K562 (cell line): ENCODE results near the gene TOR3A. TPM values are rescaled to one million over a fixed set of nuclear protein-coding genes. Genes with fewer than 3 reads are reported as not detected.

ENCODE experiments used
- COPS2 ChIP-seq: fragments of 450-650 bp; conservative IDR thresholded peaks from 2 replicates; pipeline ENCODE4 v1.6.1; 2016; ENCODE audit warnings: mild to moderate bottlenecking, moderate library complexity
- ESRRA ChIP-seq: fragments of 450-650 bp; IDR thresholded peaks from 2 replicates; pipeline ENCODE4 v1.6.1; 2014; ENCODE audit warnings: low read depth, mild to moderate bottlenecking, moderate library complexity, borderline replicate concordance
- FOXK1 ChIP-seq: sonication (generic); formaldehyde crosslinking; IDR thresholded peaks from 2 replicates; pipeline ENCODE4 v1.8.0; 2022; ENCODE audit warnings: missing genetic modification reagents, mild to moderate bottlenecking, borderline replicate concordance
- HDAC1 ChIP-seq, 2 experiments: fragments of 450-650 bp; IDR thresholded peaks; 2 replicates each; pipeline ENCODE4 v1.6.1; 2016 to 2017; ENCODE audit warnings: inconsistent platforms in 1 of 2, mild to moderate bottlenecking in 1 of 2, moderate library complexity in 1 of 2
- NCOR1 ChIP-seq: fragments of 450-650 bp; IDR thresholded peaks from 2 replicates; pipeline ENCODE4 v1.6.1; 2016; ENCODE audit warnings: mild to moderate bottlenecking, moderate library complexity
- PHF20 ChIP-seq: fragments of 450-650 bp; IDR thresholded peaks from 2 replicates; pipeline ENCODE4 v1.6.1; 2018; ENCODE audit not compliant: partially characterized antibody
- PTRF ChIP-seq: fragments of 450-650 bp; IDR thresholded peaks from 2 replicates; pipeline ENCODE4 v1.6.1; 2016; ENCODE audit warnings: mild to moderate bottlenecking, missing genetic modification characterization, missing compliant biosample characterization
- YY1 ChIP-seq, 3 experiments: IDR thresholded peaks; 2 replicates each; pipeline ENCODE4 v1.6.1; 2011; ENCODE audit warnings: low read length in 2 of 3, mild to moderate bottlenecking in 2 of 3, moderate library complexity in 2 of 3, borderline replicate concordance in 1 of 3, control low read depth in 1 of 3, low read depth in 1 of 3; ENCODE audit not compliant: insufficient read depth in 3 of 3, insufficient replicate concordance in 2 of 3, control insufficient read depth in 1 of 3, insufficient read length in 1 of 3; ENCODE audit errors: extremely low read depth in 1 of 3
- polyA plus RNA-seq, 8 experiments: library from polyadenylated mRNA; depleted of rRNA in 4 of 8; stranded (reverse) in 5 of 8; unstranded in 3 of 8; fragments of >200 nt; fragmentation: Nextera tagmentation in 2 of 8; fragmentation: Illumina TruSeq in 1 of 8; extraction: Ambion mirVana in 2 of 8; extraction: Trizol in 1 of 8; gene quantifications; 2 replicates each; pipeline versions ENCODE4 v1.2.1 to v1.2.3, GENCODE V29; 2011 to 2014; ENCODE audit warnings: inconsistent platforms in 1 of 8, missing spikeins in 1 of 8
- total RNA-seq, 7 experiments: library from RNA; depleted of rRNA in 6 of 7; stranded (reverse); fragments of >200 nt in 6 of 7; fragmentation: Illumina TruSeq in 2 of 7; extraction: Trizol in 2 of 7; gene quantifications; 2 replicates each; pipeline versions ENCODE4 v1.2.1 to v1.2.3, GENCODE V29; 2011 to 2021; ENCODE audit warnings: low replicate concordance in 1 of 7
- TF ChIP-seq, protein P1 (sequence below): fragments of 250-450 bp; sonication (Bioruptor Pico); IDR thresholded peaks from 2 replicates; pipeline ENCODE4 v1.4.0; 2020; ENCODE audit warnings: mild to moderate bottlenecking, moderate library complexity
- TF ChIP-seq, protein P2 (sequence below), 2 experiments: fragments of 450-650 bp; formaldehyde crosslinking in 1 of 2; IDR thresholded peaks; 2 replicates each; pipeline versions ENCODE4 v1.4.0 to v1.6.1; 2014 to 2020; ENCODE audit warnings: mild to moderate bottlenecking in 2 of 2, borderline replicate concordance in 1 of 2, low read depth in 1 of 2
- TF ChIP-seq, protein P3 (sequence below): sonication (generic); formaldehyde crosslinking; IDR thresholded peaks from 2 replicates; pipeline ENCODE4 v1.8.0; 2022; ENCODE audit warnings: mild to moderate bottlenecking, missing genetic modification reagents

TOR3A gene
- total and polyA plus RNA-seq, 9 of the 15 experiments (the other 6 are each of a cell fraction or from before 2014, with no cell fraction given) = 7.9 to 94.5 (median 39.7) TPM

DNA sequence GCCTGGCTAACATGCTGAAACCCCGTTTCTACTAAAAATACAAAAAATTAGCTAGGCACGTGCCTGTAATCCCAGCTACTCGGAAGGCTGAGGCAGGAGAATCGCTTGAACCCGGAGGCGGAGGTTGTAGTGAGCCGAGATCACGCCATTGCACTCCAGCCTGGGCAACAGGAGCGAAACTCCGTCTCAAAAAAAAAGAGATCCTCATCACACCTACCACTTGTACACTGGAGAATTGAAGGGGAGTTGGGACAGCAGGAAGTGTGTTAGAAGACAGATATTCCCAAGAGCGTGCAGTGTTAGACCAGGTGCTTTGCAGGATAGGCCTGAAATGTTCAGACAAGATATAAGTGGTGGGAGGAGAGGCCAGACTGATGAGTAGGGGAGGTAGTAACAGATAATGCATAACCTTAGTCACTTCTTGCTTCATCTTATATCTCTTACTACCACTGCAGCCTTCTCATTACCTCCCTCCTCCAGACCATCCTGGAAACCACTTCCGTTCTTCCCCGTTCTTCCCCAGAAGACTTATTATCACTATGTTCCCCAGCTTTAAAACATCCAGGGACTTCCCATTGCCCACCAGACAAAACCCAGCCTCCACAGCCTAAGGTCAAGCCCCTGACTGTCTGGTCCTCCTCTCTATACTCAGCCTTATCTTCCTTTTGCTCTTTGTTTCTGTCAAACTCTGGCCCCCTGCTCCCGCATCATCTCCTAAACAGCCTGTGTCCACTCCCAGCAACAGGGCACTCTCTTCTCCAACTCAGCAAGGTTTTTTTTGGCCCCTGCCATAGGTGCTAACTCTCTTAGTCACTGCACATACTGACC, 34.8 kb upstream of the TOR3A start (continued):
- TF ChIP-seq COPS2 = no peak
- TF ChIP-seq, protein P1, sequence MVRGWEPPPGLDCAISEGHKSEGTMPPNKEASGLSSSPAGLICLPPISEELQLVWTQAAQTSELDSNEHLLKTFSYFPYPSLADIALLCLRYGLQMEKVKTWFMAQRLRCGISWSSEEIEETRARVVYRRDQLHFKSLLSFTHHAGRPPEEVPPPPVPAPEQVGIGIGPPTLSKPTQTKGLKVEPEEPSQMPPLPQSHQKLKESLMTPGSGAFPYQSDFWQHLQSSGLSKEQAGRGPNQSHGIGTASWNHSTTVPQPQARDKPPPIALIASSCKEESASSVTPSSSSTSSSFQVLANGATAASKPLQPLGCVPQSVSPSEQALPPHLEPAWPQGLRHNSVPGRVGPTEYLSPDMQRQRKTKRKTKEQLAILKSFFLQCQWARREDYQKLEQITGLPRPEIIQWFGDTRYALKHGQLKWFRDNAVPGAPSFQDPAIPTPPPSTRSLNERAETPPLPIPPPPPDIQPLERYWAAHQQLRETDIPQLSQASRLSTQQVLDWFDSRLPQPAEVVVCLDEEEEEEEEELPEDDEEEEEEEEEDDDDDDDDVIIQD = no peak
- TF ChIP-seq, protein P2, sequence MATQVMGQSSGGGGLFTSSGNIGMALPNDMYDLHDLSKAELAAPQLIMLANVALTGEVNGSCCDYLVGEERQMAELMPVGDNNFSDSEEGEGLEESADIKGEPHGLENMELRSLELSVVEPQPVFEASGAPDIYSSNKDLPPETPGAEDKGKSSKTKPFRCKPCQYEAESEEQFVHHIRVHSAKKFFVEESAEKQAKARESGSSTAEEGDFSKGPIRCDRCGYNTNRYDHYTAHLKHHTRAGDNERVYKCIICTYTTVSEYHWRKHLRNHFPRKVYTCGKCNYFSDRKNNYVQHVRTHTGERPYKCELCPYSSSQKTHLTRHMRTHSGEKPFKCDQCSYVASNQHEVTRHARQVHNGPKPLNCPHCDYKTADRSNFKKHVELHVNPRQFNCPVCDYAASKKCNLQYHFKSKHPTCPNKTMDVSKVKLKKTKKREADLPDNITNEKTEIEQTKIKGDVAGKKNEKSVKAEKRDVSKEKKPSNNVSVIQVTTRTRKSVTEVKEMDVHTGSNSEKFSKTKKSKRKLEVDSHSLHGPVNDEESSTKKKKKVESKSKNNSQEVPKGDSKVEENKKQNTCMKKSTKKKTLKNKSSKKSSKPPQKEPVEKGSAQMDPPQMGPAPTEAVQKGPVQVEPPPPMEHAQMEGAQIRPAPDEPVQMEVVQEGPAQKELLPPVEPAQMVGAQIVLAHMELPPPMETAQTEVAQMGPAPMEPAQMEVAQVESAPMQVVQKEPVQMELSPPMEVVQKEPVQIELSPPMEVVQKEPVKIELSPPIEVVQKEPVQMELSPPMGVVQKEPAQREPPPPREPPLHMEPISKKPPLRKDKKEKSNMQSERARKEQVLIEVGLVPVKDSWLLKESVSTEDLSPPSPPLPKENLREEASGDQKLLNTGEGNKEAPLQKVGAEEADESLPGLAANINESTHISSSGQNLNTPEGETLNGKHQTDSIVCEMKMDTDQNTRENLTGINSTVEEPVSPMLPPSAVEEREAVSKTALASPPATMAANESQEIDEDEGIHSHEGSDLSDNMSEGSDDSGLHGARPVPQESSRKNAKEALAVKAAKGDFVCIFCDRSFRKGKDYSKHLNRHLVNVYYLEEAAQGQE (IDR thresholded peaks at IDR 0.05; ENCODE audit: borderline replicate concordance) = peak; percentile 43; the same call in 1 of the 2 replicates
- TF ChIP-seq, protein P2 (CRISPR knock-in tag; IDR thresholded peaks at IDR 0.05; ENCODE audit: low read depth) = no peak
- no peak for TF ChIP-seq PTRF
- TF ChIP-seq HDAC1 (IDR thresholded peaks at IDR 0.05) = peak; percentile 59 to 99; a peak in 3 of 4 replicates
- TF ChIP-seq NCOR1 = peak; percentile 100
- TF ChIP-seq PHF20 = peak; percentile 63
- no peak for TF ChIP-seq YY1 (IDR thresholded peaks at IDR 0.05; ENCODE audit: borderline replicate concordance in 1 of 3, control insufficient read depth in 1 of 3, extremely low read depth in 1 of 3, insufficient read depth in 3 of 3, insufficient read length in 1 of 3, insufficient replicate concordance in 2 of 3, low read depth in 1 of 3, low read length in 2 of 3)
- TF ChIP-seq, protein P3, sequence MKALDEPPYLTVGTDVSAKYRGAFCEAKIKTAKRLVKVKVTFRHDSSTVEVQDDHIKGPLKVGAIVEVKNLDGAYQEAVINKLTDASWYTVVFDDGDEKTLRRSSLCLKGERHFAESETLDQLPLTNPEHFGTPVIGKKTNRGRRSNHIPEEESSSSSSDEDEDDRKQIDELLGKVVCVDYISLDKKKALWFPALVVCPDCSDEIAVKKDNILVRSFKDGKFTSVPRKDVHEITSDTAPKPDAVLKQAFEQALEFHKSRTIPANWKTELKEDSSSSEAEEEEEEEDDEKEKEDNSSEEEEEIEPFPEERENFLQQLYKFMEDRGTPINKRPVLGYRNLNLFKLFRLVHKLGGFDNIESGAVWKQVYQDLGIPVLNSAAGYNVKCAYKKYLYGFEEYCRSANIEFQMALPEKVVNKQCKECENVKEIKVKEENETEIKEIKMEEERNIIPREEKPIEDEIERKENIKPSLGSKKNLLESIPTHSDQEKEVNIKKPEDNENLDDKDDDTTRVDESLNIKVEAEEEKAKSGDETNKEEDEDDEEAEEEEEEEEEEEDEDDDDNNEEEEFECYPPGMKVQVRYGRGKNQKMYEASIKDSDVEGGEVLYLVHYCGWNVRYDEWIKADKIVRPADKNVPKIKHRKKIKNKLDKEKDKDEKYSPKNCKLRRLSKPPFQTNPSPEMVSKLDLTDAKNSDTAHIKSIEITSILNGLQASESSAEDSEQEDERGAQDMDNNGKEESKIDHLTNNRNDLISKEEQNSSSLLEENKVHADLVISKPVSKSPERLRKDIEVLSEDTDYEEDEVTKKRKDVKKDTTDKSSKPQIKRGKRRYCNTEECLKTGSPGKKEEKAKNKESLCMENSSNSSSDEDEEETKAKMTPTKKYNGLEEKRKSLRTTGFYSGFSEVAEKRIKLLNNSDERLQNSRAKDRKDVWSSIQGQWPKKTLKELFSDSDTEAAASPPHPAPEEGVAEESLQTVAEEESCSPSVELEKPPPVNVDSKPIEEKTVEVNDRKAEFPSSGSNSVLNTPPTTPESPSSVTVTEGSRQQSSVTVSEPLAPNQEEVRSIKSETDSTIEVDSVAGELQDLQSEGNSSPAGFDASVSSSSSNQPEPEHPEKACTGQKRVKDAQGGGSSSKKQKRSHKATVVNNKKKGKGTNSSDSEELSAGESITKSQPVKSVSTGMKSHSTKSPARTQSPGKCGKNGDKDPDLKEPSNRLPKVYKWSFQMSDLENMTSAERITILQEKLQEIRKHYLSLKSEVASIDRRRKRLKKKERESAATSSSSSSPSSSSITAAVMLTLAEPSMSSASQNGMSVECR = 0 out of 2 replicates have a peak, but pooled peaks have one; percentile 36
- peak; percentile 88; the same call in 1 of the 2 replicates for TF ChIP-seq ESRRA
- TF ChIP-seq FOXK1 (CRISPR knock-in tag) = no peak
